Neural progenitor cell (in vitro differentiated cells): ENCODE measurements around the gene IFT122. TPM values are rescaled to one million over a fixed set of nuclear protein-coding genes. Genes with fewer than 3 reads are reported as not detected.

Experiments used
- DNase-seq: peaks from one replicate; pipeline ENCODE4 v3.0.0-alpha.2; 2016; ENCODE audit warnings: low spot score
- H2AFZ ChIP-seq: fragments of 200-600 bp; sonication (generic); replicated peaks from 2 replicates; pipeline ENCODE4 v1.6.1; 2016; ENCODE audit warnings: antibody characterized with exemption
- H3F3A ChIP-seq: fragments of 200-600 bp; sonication (generic); 2 replicates; pipeline ENCODE4 v1.6.1; 2016; ENCODE audit warnings: antibody characterized with exemption, low read depth
- H3K27ac ChIP-seq: fragments of 200-600 bp; sonication (generic); 2 replicates; pipeline ENCODE4 v1.5.1; 2016; ENCODE audit warnings: mild to moderate bottlenecking
- H3K27me3 ChIP-seq: fragments of 200-600 bp; sonication (generic); 2 replicates; pipeline ENCODE4 v1.6.1; 2016; ENCODE audit warnings: mild to moderate bottlenecking, moderate library complexity
- H3K36me3 ChIP-seq: fragments of 200-600 bp; sonication (generic); 2 replicates; pipeline ENCODE4 v1.5.1; 2016
- H3K4me1 ChIP-seq: fragments of 200-600 bp; sonication (generic); 2 replicates; pipeline ENCODE4 v1.6.1; 2016; ENCODE audit warnings: mixed run types
- H3K4me2 ChIP-seq: fragments of 200-600 bp; sonication (generic); 2 replicates; pipeline ENCODE4 v1.6.1; 2016
- H3K4me3 ChIP-seq: fragments of 200-600 bp; sonication (generic); 2 replicates; pipeline ENCODE4 v1.5.1; 2016
- H3K79me2 ChIP-seq: fragments of 200-600 bp; sonication (generic); 2 replicates; pipeline ENCODE4 v1.6.1; 2016; ENCODE audit warnings: low read depth
- H3K9ac ChIP-seq: fragments of 200-600 bp; sonication (generic); 2 replicates; pipeline ENCODE4 v1.6.1; 2016
- H3K9me3 ChIP-seq: fragments of 200-600 bp; sonication (generic); 2 replicates; pipeline ENCODE4 v1.5.1; 2016; ENCODE audit warnings: low read depth
- H4K20me1 ChIP-seq: fragments of 200-600 bp; sonication (generic); 2 replicates; pipeline ENCODE4 v1.6.1; 2016; ENCODE audit warnings: low read depth
- H3K27ac Mint-ChIP-seq: 3 replicates; pipeline ENCODE4 v1.8.0; 2021; ENCODE audit warnings: mixed read lengths
- H3K27me3 Mint-ChIP-seq: 2 replicates; pipeline ENCODE4 v1.8.0; 2022; ENCODE audit warnings: low read depth, mild to moderate bottlenecking, inconsistent platforms, moderate library complexity, mixed read lengths; ENCODE audit not compliant: insufficient read depth
- H3K36me3 Mint-ChIP-seq: 3 replicates; pipeline ENCODE4 v1.8.0; 2021; ENCODE audit warnings: mixed read lengths
- H3K4me1 Mint-ChIP-seq: 3 replicates; pipeline ENCODE4 v1.8.0; 2021; ENCODE audit warnings: mixed read lengths
- H3K4me3 Mint-ChIP-seq: 3 replicates; pipeline ENCODE4 v1.8.0; 2021; ENCODE audit warnings: mild to moderate bottlenecking, moderate library complexity, mixed read lengths
- H3K9me3 Mint-ChIP-seq: 3 replicates; pipeline ENCODE4 v1.8.0; 2020; ENCODE audit warnings: mixed read lengths
- EZH2 ChIP-seq: fragments of 200-600 bp; sonication (generic); IDR thresholded peaks from 2 replicates; pipeline ENCODE4 v1.6.1; 2017; ENCODE audit warnings: antibody characterized with exemption, mild to moderate bottlenecking, moderate library complexity
- EZH2phosphoT487 ChIP-seq: fragments of 200-600 bp; sonication (generic); IDR thresholded peaks from 2 replicates; pipeline ENCODE4 v1.6.1; 2017; ENCODE audit warnings: antibody characterized with exemption
- total RNA-seq: library from RNA; depleted of rRNA; stranded (reverse); fragments of >200 nt; gene quantifications from 2 replicates; pipeline ENCODE4 v1.2.3, GENCODE V29; 2015; ENCODE audit warnings: low replicate concordance
- TF ChIP-seq, protein P1 (sequence below): fragments of 200-600 bp; sonication (generic); IDR thresholded peaks from 2 replicates; pipeline ENCODE4 v1.5.1; 2017; ENCODE audit warnings: antibody characterized with exemption, mild to moderate bottlenecking

Gene IFT122
- total RNA-seq, 1 donor from 2014 or later = 48.0 TPM

DNA sequence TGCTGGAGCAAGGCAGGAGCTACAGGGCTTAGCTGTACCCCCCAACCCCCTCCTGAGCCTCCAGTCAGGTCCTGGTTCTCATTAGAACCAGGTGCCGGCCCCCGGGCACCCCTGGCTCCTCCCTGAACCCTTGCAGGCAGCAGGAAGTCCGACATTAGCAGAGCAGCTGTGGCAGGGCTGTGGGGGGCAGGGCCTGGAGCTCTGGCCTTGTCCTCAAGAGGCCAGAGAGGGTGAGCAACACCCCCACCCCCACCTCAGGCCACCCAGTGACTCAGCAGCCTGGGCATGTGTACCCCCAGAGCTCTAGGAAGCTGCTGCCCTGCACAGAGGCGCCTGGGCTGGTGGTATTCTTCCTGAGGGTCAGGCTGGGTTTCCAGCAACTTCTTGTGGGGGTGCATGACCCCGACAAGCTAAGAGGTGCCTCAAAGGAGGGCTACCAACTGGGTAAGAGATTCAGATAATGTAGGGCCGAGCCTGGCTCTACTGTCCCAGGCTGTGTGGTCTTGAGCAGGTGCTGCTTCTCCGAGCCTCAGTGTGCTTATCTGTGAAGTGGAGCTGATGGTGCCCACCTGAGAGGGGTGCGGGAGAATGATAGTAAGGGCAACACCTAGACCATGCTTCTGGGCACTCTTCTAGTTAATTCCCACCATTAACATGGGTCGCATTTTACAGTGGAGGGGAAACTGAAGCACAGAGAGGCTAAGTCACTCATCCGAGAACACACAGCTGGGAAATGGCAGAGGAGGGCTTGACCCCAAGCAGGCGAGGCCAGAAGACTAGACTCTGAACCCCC is 118.9 kb downstream of the IFT122 start:
- no peak overlapping the region for H2AFZ ChIP-seq
- H3K79me2 ChIP-seq = no peaks in the 10 kb centered on the region
- no peak for DNase-seq
- H3K9me3 ChIP-seq = no peaks in the 10 kb centered on the region
- no peaks in the 10 kb centered on the region for H3K9me3 Mint-ChIP-seq
- no peak overlapping the region for H3K9ac ChIP-seq
- H3F3A ChIP-seq = peaks cover 9% of the 10 kb centered on the region
- H3K36me3 ChIP-seq = no peaks in the 10 kb centered on the region
- no peak overlapping the region for H3K27ac ChIP-seq
- H3K4me1 Mint-ChIP-seq = peaks cover 37% of the 10 kb centered on the region
- H3K27me3 ChIP-seq = no peaks in the 10 kb centered on the region
- H4K20me1 ChIP-seq = no peaks in the 10 kb centered on the region
- H3K4me3 Mint-ChIP-seq = no peak overlapping the region
- TF ChIP-seq, protein P1, sequence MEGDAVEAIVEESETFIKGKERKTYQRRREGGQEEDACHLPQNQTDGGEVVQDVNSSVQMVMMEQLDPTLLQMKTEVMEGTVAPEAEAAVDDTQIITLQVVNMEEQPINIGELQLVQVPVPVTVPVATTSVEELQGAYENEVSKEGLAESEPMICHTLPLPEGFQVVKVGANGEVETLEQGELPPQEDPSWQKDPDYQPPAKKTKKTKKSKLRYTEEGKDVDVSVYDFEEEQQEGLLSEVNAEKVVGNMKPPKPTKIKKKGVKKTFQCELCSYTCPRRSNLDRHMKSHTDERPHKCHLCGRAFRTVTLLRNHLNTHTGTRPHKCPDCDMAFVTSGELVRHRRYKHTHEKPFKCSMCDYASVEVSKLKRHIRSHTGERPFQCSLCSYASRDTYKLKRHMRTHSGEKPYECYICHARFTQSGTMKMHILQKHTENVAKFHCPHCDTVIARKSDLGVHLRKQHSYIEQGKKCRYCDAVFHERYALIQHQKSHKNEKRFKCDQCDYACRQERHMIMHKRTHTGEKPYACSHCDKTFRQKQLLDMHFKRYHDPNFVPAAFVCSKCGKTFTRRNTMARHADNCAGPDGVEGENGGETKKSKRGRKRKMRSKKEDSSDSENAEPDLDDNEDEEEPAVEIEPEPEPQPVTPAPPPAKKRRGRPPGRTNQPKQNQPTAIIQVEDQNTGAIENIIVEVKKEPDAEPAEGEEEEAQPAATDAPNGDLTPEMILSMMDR = no peak
- no peak for TF ChIP-seq EZH2phosphoT487
- TF ChIP-seq EZH2 = no peak
- H3K27ac Mint-ChIP-seq = no peak overlapping the region
- H3K36me3 Mint-ChIP-seq = no peaks in the 10 kb centered on the region
- no peaks in the 10 kb centered on the region for H3K27me3 Mint-ChIP-seq
- H3K4me2 ChIP-seq = no peak overlapping the region
- H3K4me1 ChIP-seq = peaks cover 40% of the 10 kb centered on the region
- no peak overlapping the region for H3K4me3 ChIP-seq

DNA sequence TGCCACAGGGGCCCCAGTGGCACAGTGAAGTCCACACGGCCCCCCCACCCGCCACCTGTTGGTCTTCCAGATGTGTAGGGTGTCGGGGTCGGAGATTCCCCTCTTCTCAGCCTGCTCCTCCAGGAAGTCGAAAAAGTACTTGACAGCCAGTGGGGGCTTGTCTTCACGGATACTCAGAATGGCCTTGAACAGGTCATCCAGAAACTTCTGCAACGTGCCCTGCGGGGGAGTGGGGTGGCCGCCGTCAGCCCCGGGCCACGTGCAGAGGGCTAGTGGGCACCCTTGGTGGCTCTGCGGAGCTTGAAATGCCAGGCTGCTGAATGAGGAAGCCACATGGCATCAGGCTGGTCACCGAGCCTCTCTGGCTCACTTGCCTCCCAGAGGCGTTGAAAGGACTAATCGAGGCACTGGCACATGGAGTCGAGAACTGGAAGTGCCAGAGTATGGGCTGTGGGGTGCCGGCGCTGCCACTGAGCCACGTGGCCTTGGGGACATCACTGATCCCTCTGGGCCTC is 119.6 kb downstream of the IFT122 start:
- Histone ChIP-seq H3K79me2 (no peaks in the 10 kb centered on the region), H3K27me3 (no peaks in the 10 kb centered on the region), H3K4me2 (no peak overlapping the region), H3K4me1 (peaks cover 34% of the 10 kb centered on the region), H3K9ac (no peak overlapping the region), H3K4me3 (no peak overlapping the region), H3K27ac (no peak overlapping the region), H2AFZ (no peak overlapping the region), H3K36me3 (no peaks in the 10 kb centered on the region), H3F3A (peaks cover 2% of the 10 kb centered on the region), H3K9me3 (no peaks in the 10 kb centered on the region), H4K20me1 (no peaks in the 10 kb centered on the region)
- Mint-ChIP-seq H3K4me1 (peaks cover 30% of the 10 kb centered on the region), H3K9me3 (no peaks in the 10 kb centered on the region), H3K27me3 (no peaks in the 10 kb centered on the region), H3K36me3 (no peaks in the 10 kb centered on the region), H3K4me3 (no peak overlapping the region), H3K27ac (no peak overlapping the region)
- no peak for DNase-seq
- no peak for TF ChIP-seq EZH2
- TF ChIP-seq, protein P1 = no peak
- no peak for TF ChIP-seq EZH2phosphoT487

DNA sequence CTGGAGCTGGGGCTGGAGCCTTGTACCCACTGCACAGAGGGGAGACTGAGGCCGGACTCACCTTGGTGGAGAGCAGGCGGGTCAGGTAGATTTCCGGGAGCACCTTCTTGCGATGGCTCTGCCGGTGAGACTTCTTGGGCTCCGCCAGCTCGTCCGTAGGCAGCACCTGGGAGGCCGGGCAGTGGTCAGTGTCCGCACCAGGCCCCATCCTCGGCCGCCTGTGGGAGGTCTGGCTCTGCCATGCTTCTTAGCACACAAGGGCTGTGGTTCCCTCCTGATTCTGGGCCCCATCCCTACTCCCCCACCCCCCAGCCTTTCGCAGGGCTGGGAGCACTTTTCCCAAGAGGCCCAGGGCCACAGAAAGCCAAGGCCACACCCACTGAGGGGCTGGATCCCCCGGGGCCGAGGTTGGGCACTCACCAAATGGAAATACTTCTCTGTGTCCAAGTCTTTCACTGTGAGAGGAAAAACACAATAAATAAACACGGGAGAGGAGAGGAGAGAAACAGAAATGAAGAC is 120.3 kb downstream of the IFT122 start:
- Histone ChIP-seq H3K27me3 (no peaks in the 10 kb centered on the region), H3K4me1 (peaks cover 27% of the 10 kb centered on the region), H2AFZ (no peak overlapping the region), H3K9me3 (no peaks in the 10 kb centered on the region), H4K20me1 (no peaks in the 10 kb centered on the region), H3K36me3 (no peaks in the 10 kb centered on the region), H3K9ac (no peak overlapping the region), H3K4me2 (no peak overlapping the region), H3K4me3 (no peak overlapping the region), H3F3A (no peaks in the 10 kb centered on the region), H3K79me2 (no peaks in the 10 kb centered on the region), H3K27ac (peak overlapping the region; percentile 53)
- H3K9me3 Mint-ChIP-seq = no peaks in the 10 kb centered on the region
- no peaks in the 10 kb centered on the region for H3K36me3 Mint-ChIP-seq
- TF ChIP-seq EZH2phosphoT487 (no peak), EZH2 (no peak)
- TF ChIP-seq, protein P1 = no peak
- H3K4me3 Mint-ChIP-seq = no peak overlapping the region
- H3K4me1 Mint-ChIP-seq = peaks cover 25% of the 10 kb centered on the region
- DNase-seq = no peak
- H3K27me3 Mint-ChIP-seq = peaks cover 2% of the 10 kb centered on the region
- peak overlapping the region; percentile 6 for H3K27ac Mint-ChIP-seq
